Gastroesophageal sphincter (tissue), 3 donors: ENCODE results near the gene VAMP8.
"Not testable (repeated sequence)": the region's sequence is repeated elsewhere in the genome, so short reads cannot be mapped to it uniquely, and the experiment has no call there.

Experiments
- EP300 ChIP-seq: sonication (generic); formaldehyde crosslinking; IDR thresholded peaks from one replicate; pipeline ENCODE4 v1.6.1; 2017; ENCODE audit warnings: antibody characterized with exemption, mild to moderate bottlenecking
- POLR2AphosphoS5 ChIP-seq: sonication (generic); formaldehyde crosslinking; IDR thresholded peaks from one replicate; pipeline ENCODE4 v1.6.1; 2017; ENCODE audit warnings: antibody characterized with exemption
- TF ChIP-seq, protein P1 (sequence below), 4 experiments: fragments of 200-600 bp in 2 of 4; fragments of 450-650 bp in 2 of 4; sonication (generic) in 1 of 4; IDR thresholded peaks; one replicate each; pipeline ENCODE4 v1.5.1; 2017 to 2019; ENCODE audit warnings: antibody characterized with exemption in 4 of 4, mild to moderate bottlenecking in 2 of 4, moderate library complexity in 2 of 4

DNA sequence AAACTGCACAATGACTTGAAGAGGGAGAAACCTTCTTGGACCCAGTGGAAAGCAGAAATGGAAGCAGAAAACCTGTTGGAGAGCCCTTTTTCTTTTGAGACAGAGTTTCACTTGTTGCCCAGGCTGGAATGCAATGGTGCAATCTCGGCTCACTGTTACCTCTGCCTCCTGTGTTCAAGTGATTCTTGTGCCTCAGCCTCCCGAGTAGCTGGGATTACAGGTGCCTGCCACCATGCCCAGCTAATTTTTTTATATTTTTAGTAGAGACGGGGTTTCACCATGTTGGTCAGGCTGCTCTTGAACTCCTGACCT, 26.7 kb downstream of the VAMP8 start:
- TF ChIP-seq EP300, POLR2AphosphoS5: not testable (repeated sequence)
- TF ChIP-seq, protein P1, sequence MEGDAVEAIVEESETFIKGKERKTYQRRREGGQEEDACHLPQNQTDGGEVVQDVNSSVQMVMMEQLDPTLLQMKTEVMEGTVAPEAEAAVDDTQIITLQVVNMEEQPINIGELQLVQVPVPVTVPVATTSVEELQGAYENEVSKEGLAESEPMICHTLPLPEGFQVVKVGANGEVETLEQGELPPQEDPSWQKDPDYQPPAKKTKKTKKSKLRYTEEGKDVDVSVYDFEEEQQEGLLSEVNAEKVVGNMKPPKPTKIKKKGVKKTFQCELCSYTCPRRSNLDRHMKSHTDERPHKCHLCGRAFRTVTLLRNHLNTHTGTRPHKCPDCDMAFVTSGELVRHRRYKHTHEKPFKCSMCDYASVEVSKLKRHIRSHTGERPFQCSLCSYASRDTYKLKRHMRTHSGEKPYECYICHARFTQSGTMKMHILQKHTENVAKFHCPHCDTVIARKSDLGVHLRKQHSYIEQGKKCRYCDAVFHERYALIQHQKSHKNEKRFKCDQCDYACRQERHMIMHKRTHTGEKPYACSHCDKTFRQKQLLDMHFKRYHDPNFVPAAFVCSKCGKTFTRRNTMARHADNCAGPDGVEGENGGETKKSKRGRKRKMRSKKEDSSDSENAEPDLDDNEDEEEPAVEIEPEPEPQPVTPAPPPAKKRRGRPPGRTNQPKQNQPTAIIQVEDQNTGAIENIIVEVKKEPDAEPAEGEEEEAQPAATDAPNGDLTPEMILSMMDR (IDR thresholded peaks at IDR 0.05) = not testable (repeated sequence)
